Iris pigment epithelial cell (primary cell): ENCODE measurements around the gene NKTR.
A peak's percentile ranks its signal among the peaks of the same experiment; 100 is the strongest.

ENCODE experiments used
- DNase-seq: peaks from one replicate; pipeline ENCODE4 v3.0.0-alpha.2; 2011; ENCODE audit warnings: low read depth

The NKTR gene

DNA sequence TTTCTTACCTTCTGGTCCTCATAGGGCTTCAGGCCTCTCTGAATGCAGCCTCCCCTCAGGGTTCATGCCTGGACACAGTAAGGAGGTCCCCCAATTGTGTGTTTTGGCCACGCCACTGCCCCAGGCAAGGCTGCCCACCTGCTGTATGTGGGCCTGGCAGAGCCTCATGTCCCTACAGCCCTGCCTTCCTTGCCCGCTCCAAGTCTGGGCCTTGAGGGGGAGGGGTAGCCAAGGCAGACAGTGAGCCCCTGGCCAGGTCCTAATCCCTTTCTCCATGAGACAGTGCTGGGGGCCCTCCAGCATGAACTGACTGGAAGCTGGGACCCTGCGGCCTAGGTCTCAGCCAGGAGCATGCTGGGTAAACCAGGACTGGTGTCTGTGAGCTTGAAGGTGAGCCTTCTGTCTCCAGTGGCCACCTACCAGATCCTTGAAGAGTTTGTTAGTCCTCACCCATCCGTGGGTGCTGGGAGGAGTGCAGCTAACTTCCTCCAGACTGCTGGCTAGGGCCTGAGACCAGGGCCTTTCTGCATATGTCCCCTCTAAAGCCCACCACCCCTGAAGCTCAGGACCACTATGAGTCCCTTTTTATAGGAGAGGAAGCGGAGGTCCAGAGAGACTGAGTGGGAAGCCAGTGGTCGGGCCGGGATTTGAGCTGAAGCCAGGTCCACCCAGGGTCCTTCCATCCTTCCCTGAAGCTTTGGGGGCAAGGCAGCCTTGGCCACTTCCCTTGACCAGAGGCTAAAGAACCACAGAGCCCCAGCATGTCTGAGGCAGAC is 61.7 kb downstream of the NKTR start:
- DNase-seq = no peak

DNA sequence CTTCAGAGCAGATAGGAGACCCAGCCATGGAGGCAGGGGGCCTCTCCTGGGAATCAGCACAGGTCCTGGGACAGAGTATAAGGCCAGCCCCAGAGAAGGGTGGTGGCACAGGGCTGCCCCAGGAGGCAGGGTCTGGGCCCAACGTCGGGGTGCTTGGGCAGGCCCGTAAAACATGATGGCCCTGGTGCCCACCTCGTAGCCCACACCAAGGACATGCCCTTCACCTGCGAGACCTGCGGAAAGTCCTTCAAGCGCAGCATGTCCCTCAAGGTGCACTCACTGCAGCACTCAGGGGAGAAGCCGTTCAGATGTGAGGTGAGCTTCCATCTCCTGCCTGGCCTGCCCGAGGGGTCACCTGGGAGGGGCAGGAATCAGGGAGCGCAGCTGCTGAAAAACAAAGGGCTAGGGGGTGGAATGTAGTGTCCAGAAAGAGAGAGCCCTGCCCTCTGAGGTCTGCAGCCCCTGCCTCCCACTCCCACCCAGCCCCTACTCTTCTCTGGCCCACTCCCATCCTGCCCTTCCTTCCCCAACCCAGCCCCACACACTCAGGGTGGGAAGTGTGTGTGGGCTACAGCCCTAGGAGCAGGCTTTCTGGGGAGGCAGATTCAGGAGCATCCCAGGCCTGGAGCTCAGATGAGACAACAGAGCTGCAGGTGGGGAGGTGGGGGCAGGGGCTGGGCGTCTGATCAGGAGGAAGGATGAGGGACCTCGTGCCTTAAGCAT is 62.5 kb downstream of the NKTR start:
- no peak for DNase-seq

DNA sequence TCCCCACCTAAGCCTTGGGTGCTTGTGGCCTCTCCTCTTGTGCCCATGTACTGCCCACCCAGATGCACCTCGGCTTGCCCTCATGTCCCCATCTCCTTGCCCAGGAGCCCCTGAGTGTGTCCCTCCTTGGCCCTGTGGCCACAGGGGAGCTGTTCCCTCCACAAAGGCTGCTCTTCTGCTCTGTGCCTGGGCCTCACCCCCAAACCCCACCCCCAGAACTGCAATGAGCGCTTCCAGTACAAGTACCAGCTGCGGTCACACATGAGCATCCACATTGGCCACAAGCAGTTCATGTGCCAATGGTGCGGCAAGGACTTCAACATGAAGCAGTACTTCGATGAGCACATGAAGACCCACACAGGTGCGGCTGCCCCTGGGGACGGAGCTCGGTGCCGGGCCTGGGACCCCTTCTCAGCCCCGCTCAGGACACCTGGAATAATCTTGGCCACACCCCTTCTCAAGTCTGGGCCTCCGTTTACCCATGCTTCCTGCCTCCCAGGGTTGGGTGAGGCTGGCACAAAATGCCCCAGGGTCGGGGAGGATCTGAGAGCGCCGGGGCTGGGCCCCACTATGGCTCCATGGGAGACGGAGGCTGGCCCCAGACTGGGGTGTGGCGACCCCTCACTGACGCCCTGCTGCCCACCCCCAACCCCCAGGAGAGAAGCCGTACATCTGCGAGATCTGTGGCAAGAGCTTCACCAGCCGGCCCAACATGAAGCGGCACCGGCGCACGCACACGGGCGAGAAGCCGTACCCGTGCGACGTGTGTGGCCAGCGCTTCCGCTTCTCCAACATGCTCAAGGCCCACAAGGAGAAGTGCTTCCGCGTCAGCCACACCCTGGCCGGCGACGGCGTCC is 63.3 kb downstream of the NKTR start:
- no peak for DNase-seq

DNA sequence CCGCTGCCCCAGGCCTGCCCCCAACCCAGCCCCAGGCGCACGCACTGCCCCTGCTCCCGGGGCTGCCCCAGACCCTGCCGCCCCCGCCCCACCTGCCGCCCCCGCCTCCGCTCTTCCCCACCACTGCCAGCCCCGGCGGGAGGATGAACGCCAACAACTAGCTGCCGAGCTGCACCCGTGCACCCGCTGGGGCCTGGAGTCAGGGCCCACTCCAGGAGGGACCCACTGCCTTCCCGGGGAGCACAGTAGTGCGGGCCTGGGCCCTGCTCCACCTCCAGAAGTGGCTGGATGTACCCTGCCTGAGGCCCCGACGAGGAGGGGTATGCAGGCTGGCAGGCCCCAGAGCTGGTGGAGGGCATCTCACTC is 63.9 kb downstream of the NKTR start:
- DNase-seq = no peak

DNA sequence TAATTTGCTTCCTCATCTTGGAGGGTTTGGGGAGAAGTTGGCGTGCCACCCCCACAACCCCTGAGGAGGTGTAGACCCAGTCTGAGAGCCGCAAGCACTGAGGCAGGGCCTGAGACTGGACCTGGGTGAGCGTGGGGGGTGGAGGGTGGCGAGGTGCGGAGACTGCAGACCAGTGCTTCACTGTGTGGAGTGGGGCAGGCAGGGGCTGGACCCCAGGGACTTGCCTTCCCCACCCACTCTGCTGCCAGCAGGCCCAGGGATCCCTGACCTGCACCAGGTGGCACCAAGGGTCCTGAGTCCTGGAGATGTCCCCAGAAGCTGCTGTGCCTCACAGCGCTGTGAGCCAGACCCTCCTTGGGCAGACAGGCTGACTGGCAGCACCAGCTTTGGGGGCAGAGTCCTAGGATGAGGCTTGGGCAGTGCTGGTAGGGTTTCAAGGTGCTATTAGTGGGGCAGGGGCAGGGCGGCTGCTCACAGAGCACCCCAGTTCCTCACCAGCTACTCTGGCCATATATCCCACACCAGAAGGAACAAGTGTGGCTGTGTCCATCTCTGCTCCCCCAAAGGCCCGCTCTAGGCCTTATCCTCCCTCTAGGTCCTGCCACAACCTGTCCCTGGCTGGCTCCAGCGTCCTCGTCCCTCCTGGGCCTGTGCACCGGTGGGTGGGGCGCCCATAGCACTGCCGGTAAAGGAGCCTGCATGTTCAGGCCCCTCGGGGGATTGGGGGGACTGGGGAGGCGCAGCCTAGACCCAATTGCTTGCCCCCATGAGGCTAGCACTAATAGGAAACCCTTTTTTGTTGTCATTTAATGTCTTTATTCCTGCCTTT is 64.8 kb downstream of the NKTR start:
- no peak for DNase-seq

DNA sequence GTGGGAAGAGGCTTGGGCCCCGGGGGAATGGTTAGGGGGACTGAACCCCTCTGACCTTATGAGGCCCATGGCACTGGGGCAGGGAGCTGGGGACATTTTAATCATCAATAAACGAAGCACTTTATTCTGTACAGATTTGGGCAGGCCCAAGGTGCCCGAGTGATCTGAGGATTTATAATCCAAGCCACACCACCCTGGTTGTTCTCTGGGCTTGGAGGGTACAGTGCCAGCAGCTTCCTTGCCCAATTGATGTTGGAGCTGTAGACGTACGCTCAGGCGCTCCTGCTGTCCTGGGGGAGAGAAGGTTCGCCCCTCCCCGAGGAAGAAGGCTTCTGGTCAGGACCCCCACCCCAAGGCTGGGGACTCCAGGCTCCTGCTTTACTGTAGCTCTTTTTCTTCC is 65.5 kb downstream of the NKTR start:
- no peak for DNase-seq

DNA sequence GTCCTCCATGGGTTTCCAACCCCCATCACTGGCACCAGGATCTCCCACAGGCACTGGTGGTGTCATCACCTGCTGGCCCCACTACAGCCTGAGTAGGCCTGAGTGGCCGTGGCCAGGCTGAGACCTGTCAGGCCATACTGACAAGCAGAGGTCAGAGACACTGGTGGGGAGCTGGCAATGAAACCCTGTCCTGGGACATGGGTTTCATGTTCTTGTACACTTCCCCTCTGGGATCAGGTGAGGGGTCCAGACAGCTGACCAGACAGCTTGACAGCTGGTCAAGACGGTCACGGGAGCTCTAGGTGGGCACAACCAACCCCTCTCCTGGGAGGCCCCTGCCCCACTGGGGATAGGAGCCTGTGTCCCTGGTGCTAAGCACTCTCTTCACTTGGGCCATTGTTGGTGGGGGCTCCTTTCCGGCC is 66.1 kb downstream of the NKTR start:
- DNase-seq = no peak

DNA sequence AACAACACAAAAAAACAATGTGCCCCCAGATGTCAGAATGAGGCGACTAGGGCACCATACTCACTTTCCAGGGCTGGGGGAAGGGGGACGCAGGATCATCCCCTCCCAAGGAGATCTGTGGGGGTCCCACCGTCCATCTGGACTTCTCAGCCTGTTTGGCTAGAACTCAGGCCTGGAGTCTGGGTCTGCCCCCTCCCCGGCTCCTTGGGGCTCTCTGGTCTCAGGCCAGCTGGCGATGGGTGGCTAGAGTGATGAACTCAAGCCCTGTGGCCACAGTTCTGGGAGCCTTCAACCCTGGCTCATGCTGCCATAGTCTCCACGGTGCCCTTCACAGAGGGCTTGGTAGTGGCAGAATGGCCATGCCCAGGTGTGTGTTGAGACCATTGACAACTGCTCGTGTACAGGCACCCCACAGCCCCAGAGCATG is 66.6 kb downstream of the NKTR start:
- DNase-seq = no peak

DNA sequence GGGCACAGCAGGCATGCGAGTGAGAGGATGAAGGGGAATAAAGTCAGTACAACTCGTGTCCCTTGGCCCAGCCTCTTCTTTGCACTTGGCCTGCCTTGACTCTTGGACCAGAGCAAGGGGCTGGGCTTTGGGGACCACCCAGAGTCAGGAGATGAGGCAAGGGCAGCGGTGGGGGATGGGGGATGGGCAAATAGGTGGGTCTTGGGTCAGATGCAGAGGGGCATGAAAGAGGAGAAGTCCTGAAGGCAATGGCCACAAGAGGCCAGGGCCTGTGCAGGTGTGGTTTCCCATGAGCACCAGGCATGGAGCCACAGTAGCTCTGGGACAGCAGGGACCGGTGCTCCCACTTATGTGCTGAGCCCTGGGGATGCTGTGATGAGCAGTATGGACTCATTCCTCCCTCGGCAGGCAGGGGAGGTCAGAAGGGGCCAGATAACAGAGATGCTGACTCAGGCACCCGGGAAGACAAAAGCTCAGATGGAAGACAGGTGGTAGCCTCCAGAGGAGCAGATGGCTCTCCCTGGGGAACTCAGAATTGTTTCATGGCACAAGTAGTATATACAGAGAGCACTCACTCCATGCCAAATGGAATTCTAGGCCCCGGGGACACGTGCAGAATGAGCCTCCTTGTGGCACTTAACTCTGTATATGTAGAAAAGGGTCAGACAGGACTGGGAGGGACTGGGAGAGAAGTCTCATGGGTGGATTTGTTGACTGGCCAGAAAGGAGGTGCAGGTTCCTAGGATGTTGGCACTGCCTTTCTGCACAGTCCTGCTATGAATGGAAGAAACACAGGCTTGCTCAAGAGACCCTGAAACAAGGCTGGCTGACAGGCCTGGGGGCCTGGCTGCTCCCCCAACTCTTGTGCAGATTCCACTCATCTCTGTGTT is 67.3 kb downstream of the NKTR start:
- DNase-seq = no peak

DNA sequence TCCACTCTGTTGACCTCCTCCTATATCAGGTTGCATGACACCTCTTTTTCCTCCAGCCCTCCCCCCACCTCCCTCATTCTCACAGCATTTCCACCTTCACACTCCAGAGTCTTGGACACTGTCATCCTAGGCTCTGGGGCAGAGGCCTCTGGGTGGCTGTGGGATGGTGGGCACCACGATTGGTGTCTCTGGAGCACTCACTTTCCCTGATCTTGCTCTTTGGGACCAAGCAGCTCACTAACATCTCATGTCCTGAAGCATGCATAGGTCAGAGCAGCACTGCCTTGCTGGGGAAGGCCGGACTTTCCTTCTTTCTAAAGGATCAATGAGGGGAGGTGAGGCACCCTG is 67.9 kb downstream of the NKTR start:
- DNase-seq = no peak

DNA sequence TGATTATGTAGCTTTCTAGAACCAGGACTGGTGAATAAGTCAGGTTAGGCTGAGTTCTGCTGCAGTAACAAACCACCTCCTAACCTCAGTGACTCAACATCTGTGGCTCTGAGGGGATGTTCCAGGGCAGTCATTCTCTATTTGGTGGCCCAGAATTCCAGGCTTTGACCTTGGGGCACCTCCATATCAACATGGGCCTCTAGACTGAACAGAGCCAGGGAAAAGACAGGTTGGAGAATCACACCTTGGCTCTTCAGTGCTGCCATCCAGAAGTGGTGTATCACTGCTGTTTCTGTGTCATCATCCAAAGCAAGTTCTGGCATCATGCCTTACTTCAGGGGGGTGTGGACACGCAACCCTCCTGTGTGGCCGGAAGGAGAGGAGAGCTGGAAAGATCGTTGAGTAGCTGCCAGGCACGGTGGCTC is 68.3 kb downstream of the NKTR start:
- DNase-seq = peak; percentile 28

DNA sequence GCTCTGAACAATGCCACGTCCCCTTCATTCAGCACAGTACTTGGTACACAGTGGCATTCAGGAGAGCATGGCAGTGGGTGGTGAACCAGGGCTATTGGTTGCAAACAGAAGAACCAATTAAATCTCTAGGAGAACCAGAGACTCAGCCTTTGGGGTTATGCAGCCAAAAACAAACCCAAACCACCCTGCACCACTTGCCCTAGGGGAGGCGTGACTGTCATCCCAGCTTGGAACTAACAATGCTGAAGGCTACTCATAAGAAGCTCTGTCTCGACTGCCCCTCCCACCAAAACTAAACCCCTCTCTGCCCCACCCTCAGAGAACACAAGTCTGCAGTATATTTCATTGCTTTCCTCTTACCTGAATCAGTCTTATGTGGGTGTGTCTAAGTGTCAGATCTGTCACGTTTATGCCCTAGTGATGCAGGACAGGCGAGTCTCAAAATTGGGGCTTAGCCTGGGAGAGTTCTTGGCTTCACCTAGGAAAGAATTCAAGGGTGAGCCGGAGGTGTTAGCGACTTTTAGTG is 69.6 kb downstream of the NKTR start:
- no peak for DNase-seq

DNA sequence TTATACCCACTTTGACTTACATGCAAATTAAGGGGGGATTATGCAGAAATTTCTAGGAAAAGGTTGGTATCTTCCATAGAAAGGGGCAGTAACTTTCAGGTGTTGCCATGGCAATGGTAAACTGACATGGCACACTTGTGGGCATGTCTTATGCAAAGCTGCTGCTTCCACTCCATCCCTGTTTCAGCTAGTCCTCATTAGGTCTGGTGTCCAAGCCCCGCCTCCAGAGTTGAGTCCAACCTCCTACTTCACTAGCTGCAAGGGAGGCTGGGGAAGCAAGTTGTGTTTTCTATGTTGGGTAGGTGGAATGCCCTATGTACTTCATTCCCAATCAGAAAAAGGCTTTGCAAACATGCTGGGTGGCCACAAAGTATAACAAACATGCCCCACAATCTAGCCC is 70.2 kb downstream of the NKTR start:
- DNase-seq = no peak

DNA sequence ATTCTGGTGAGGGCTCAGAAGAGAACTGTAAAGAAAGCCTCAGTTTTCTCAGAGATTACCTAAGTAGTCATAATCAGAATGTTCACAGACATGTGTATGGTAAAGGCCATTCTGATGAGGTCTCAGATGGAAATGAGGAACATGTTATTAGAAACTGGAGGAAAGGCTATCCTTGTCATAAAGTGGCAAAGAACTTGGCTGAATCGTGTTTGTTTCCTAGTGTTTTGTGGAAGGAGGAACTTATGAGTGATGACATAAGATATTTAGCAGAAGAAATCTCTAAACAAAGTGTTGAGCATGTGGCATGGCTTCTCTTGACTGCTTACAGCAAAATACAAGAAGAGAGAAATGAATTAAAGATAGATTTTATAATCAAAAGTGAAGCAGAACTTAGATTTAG is 72.0 kb downstream of the NKTR start:
- no peak for DNase-seq

DNA sequence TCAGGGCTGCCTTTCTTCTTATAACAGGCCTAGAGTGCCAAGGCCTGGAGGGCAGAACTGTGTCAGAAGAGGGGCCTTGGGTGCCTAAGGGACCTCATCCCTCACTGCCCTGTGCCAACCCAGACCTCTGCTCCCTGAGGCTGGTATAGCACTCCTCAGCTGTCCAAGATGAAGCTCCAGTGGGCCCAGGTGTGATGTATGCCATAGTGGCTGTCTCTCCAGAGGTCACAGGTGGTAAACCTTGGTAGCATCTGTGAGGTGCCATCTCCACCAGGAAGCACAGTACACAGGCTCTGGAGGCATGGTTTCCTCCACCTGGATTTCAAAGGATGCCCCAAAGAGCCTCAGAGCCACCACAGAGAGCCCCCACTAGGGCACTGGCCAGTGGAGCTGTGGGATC is 72.6 kb downstream of the NKTR start:
- DNase-seq = no peak

DNA sequence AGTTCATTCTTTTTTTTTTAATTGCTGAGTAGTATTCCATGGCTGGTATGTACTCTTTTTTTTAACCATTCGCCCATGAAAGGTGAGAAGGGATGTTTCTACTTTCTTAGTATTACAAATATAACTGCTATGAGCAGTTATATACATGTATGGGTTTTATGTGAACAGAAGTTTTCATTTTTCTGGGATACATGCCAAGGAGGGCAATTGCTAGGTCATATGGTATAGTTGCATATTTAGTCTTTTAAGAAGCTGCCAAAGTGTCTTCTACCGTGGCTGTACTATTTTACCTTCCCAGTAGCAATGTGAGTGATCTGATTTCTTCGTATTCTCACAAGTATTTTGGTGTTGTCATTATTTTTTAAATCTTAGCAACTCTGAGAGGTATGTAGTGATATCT is 73.7 kb downstream of the NKTR start:
- peak; percentile 27 for DNase-seq

DNA sequence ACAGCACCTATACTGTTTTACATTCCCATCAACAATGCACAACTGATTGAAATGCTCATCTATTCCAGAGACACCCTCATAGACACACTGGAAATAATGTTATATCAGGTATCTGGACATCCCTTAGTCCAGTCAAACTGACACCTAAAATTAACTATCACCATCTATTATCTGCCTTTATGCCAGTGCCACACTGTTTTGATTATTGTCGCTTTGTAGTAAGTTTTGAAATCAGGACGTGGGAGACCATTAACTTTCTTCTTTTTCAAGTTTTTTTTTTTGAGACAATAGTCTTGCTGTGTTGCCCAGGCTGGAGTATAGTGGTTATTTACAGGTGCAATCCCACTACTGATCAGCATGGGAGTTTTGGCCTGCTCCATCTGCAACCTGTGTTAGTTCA is 75.4 kb downstream of the NKTR start:
- DNase-seq = no peak

DNA sequence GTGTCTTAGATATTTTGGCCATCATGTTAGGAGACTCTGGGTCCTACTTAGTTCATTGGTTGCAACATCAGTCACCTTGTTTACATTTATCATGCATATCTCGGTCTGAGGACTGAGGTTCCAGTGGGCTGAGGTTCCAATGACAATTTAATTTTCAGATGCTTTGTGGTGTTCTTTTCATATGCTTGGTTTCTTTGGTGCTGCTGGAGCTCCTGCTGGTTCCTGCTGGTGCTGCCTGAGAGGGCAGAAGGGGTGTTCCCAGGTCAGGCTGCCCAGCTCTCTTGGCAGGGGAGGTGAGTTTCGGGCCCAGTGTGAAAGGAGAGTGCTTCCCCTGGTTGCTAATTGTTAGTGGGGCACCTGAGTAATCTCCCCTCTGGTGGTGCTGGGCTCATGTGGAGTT is 78.0 kb downstream of the NKTR start:
- DNase-seq = no peak

DNA sequence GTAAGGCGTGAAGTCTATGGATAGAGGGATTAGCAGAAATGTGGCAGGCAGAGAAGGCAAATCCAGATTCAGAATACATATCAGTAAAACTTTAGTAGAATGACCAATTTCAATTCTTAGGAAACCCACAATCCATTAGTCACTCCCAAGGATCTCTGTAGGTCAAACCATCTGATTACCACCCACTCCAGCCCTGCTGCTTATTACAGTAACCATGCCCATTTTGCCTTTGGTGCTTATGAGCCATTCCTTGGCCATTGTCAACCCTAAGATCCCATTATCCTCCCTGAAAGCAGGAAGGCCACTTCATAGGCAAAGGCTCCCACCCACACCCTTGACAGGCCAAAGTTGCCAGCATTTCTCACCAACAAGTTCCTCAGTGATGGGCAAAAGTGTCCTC is 79.8 kb downstream of the NKTR start:
- DNase-seq = peak; percentile 55

DNA sequence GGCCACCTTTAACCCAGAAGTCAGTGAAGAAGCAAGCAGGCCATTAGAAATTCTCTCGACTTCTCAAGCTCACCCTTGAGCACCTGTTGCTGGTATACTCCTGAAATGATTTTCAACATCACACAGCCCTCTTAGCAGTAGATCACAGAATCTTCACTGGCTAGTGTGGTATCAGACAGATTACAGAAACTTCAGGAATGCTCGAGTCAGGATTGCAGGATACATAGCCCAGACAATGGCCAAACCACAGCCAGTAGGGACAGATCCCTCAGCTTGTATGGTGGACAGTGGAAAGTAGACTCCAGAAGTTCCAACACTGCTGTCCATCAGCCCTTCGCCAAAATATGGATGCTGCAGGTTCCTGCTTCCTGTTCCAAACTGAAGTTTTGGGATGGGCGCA is 80.3 kb downstream of the NKTR start:
- peak; percentile 17 for DNase-seq
